Keratinocyte (primary cell): Measurements from ENCODE around the gene TXNDC17.

ENCODE experiments used
- EZH2 ChIP-seq: IDR thresholded peaks from one replicate; pipeline ENCODE4 v1.6.1; 2012; ENCODE audit warnings: inconsistent platforms, mild to moderate bottlenecking, low read length, moderate library complexity
- TF ChIP-seq, protein P1 (sequence below), 3 experiments: IDR thresholded peaks in 1 of 3; conservative IDR thresholded peaks in 1 of 3; optimal IDR thresholded peaks in 1 of 3; 2 replicates in 2 of 3; 3 replicates in 1 of 3; pipeline versions ENCODE3 to v1.5.1; 2011; ENCODE audit warnings: low read length in 3 of 3, mild to moderate bottlenecking in 3 of 3, moderate library complexity in 2 of 3, control low read depth in 1 of 3, inconsistent platforms in 1 of 3; ENCODE audit not compliant: insufficient read depth in 2 of 3; ENCODE audit errors: extremely low read depth in 1 of 3

DNA sequence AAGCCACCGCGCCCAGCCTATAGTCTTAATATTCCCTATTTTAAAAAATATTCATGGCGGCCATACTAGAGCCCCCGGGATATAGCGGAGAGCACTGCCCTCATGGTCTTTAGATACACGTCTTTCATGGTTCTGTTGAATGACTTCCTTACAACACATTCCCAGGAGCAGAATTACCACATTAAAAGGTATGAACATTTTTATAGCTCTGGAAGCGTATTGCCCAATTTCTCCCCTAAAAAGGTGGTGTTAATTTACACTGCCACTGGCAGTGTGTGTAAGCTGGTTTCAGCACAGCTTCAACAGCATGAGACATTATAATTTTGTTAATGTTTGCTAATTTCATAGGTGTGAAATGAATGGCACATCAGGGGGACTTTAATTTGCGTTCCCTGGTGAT, 29.7 kb downstream of the TXNDC17 start:
- TF ChIP-seq, protein P1, sequence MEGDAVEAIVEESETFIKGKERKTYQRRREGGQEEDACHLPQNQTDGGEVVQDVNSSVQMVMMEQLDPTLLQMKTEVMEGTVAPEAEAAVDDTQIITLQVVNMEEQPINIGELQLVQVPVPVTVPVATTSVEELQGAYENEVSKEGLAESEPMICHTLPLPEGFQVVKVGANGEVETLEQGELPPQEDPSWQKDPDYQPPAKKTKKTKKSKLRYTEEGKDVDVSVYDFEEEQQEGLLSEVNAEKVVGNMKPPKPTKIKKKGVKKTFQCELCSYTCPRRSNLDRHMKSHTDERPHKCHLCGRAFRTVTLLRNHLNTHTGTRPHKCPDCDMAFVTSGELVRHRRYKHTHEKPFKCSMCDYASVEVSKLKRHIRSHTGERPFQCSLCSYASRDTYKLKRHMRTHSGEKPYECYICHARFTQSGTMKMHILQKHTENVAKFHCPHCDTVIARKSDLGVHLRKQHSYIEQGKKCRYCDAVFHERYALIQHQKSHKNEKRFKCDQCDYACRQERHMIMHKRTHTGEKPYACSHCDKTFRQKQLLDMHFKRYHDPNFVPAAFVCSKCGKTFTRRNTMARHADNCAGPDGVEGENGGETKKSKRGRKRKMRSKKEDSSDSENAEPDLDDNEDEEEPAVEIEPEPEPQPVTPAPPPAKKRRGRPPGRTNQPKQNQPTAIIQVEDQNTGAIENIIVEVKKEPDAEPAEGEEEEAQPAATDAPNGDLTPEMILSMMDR (optimal IDR thresholded peaks at IDR 0.05 in 1 of 3, IDR thresholded peaks at IDR 0.05 in 1 of 3, conservative IDR thresholded peaks at IDR 0.05 in 1 of 3; ENCODE audit: extremely low read depth in 1 of 3, insufficient read depth in 2 of 3, low read length in 3 of 3): no peak
- no peak for TF ChIP-seq EZH2
